Activated gamma-delta T cell (primary cell): ENCODE results near the gene IGLL5.

Experiments used
- DNase-seq: peaks from one replicate; lab custom pipeline; 2025; lab: John Stamatoyannopoulos, UW

IGLL5 gene

GRCh38 chr22:22938672-22939587 lies 51.3 kb downstream of the IGLL5 start:
- no peak for DNase-seq

GRCh38 chr22:22939588-22940368 lies 52.2 kb downstream of the IGLL5 start:
- DNase-seq, result no peak

GRCh38 chr22:22940961-22941605 lies 53.5 kb downstream of the IGLL5 start:
- no peak for DNase-seq

- DNase-seq, result no peak
Observed at GRCh38 chr22:22941831-22942510, 54.4 kb downstream of the IGLL5 start.

- no peak for DNase-seq
Observed at GRCh38 chr22:22942511-22943329, 55.1 kb downstream of the IGLL5 start.

GRCh38 chr22:22943521-22944267 lies 56.1 kb downstream of the IGLL5 start:
- no peak for DNase-seq

GRCh38 chr22:22944268-22944985 lies 56.8 kb downstream of the IGLL5 start:
- DNase-seq, result no peak

GRCh38 chr22:22945195-22945594 lies 57.6 kb downstream of the IGLL5 start:
- no peak for DNase-seq
